Mesothelial cell of epicardium (in vitro differentiated cells): ENCODE data around the gene MAML2. TPM values are rescaled to one million over a fixed set of nuclear protein-coding genes. Genes with fewer than 3 reads are reported as not detected.

Experiments
- DNase-seq, 2 experiments: peaks; one replicate each; pipeline ENCODE4 v3.0.0; 2021; ENCODE audit warnings: low spot score in 2 of 2; ENCODE audit not compliant: unreplicated experiment in 2 of 2
- H3K27ac Mint-ChIP-seq: 2 replicates; pipeline ENCODE4 v1.8.0; 2021; ENCODE audit warnings: mixed read lengths
- H3K27me3 Mint-ChIP-seq: 2 replicates; pipeline ENCODE4 v1.8.0; 2021; ENCODE audit warnings: low read depth, mixed read lengths
- H3K36me3 Mint-ChIP-seq: 2 replicates; pipeline ENCODE4 v1.8.0; 2021; ENCODE audit warnings: mixed read lengths
- H3K4me1 Mint-ChIP-seq: 2 replicates; pipeline ENCODE4 v1.8.0; 2021; ENCODE audit warnings: mixed read lengths
- H3K4me3 Mint-ChIP-seq: 2 replicates; pipeline ENCODE4 v1.8.0; 2021; ENCODE audit warnings: mild to moderate bottlenecking, moderate library complexity, mixed read lengths
- H3K9me3 Mint-ChIP-seq: 2 replicates; pipeline ENCODE4 v1.8.0; 2021; ENCODE audit warnings: mixed read lengths
- total RNA-seq: library from RNA; stranded (reverse); gene quantifications from 3 replicates; pipeline ENCODE4 v1.2.1, GENCODE V29; 2021
- TF ChIP-seq, protein P1 (sequence below): fragments of 200-600 bp; sonication (generic); IDR thresholded peaks from one replicate; pipeline ENCODE4 v1.5.0; 2021; ENCODE audit warnings: antibody characterized with exemption; ENCODE audit not compliant: unreplicated experiment

Gene MAML2
- total RNA-seq, 1 donor from 2014 or later, result 38.3 TPM

DNA sequence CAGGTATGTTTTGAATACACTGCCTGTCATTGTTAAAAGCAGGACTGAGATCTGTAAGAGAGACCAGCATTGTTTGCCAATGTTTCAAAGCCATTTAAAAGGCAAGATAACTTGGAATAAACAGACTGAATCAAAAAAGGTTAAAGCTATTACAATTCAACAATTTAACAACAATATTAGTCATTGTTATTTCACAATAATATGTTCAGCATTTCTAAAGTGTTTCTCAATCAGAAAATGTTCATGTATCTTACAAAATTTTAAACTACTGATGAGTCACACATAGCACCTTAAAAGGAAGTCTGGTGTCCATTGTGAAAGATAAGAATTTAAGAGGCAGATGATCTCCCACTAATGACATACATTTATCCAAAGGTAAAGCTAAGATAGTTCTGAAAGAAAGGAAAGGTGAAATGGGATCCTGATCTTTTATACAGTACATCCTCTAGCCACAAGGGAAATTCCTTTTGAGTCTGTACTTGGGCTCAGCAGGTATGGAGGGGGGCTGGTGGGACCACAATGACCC is 79.7 kb downstream of the MAML2 start:
- H3K9me3 Mint-ChIP-seq, result no peaks in the 10 kb centered on the region
- H3K4me1 Mint-ChIP-seq, result peaks cover 62% of the 10 kb centered on the region
- H3K27me3 Mint-ChIP-seq, result no peaks in the 10 kb centered on the region
- peak overlapping the region; percentile 92 for H3K27ac Mint-ChIP-seq
- DNase-seq, result no peak
- no peak overlapping the region for H3K4me3 Mint-ChIP-seq
- peaks cover 3% of the 10 kb centered on the region for H3K36me3 Mint-ChIP-seq
- TF ChIP-seq, protein P1, sequence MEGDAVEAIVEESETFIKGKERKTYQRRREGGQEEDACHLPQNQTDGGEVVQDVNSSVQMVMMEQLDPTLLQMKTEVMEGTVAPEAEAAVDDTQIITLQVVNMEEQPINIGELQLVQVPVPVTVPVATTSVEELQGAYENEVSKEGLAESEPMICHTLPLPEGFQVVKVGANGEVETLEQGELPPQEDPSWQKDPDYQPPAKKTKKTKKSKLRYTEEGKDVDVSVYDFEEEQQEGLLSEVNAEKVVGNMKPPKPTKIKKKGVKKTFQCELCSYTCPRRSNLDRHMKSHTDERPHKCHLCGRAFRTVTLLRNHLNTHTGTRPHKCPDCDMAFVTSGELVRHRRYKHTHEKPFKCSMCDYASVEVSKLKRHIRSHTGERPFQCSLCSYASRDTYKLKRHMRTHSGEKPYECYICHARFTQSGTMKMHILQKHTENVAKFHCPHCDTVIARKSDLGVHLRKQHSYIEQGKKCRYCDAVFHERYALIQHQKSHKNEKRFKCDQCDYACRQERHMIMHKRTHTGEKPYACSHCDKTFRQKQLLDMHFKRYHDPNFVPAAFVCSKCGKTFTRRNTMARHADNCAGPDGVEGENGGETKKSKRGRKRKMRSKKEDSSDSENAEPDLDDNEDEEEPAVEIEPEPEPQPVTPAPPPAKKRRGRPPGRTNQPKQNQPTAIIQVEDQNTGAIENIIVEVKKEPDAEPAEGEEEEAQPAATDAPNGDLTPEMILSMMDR, result no peak

DNA sequence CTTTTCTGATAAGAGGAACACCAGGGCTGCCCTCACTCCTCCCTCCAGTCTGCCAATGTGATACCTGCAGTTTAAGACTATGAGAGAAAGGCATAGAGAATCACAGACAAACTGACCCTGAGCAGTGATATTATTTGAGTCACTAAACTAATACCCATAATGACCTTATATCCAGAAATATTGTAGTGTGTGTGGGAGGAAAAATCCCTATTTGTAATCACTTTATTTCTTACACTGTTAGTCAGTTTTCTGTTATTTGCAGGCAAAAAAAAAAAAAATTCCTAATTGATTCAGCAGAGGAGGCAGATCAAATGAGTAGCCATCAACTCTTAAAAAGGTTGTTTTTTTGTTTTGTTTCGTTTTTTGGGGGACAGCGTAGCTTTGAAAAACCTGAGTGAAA is 82.5 kb downstream of the MAML2 start:
- H3K27me3 Mint-ChIP-seq, result no peaks in the 10 kb centered on the region
- peaks cover 79% of the 10 kb centered on the region for H3K4me1 Mint-ChIP-seq
- no peaks in the 10 kb centered on the region for H3K36me3 Mint-ChIP-seq
- DNase-seq, result no peak
- H3K4me3 Mint-ChIP-seq, result no peak overlapping the region
- H3K9me3 Mint-ChIP-seq, result no peaks in the 10 kb centered on the region
- H3K27ac Mint-ChIP-seq, result peak overlapping the region; percentile 91
- TF ChIP-seq, protein P1, result no peak

DNA sequence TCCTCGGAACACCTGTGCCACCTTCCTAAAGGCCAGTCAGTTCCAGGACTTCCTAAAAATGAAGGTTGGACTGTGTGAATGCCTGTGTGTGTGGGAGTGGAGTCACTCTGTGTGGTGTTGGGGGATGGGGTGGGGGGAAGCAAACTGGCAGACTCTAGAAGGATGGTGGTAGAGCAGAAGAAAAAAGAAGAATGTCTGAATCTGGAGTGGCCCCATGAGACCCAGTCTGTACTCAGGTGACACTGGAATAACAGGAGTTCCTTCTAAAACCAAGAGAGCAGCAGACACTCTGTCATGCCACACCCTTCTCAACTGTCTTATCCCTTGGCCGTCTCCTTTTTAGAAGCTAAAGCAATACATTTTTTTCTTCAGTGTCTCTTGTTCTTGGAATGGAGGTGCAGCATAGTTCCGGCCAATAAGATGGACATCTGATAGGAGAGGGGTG is 82.9 kb downstream of the MAML2 start:
- no peaks in the 10 kb centered on the region for H3K27me3 Mint-ChIP-seq
- H3K36me3 Mint-ChIP-seq, result no peaks in the 10 kb centered on the region
- no peak overlapping the region for H3K4me3 Mint-ChIP-seq
- TF ChIP-seq, protein P1, result no peak
- peaks cover 79% of the 10 kb centered on the region for H3K4me1 Mint-ChIP-seq
- H3K27ac Mint-ChIP-seq, result peak overlapping the region; percentile 91
- no peaks in the 10 kb centered on the region for H3K9me3 Mint-ChIP-seq
- no peak for DNase-seq

DNA sequence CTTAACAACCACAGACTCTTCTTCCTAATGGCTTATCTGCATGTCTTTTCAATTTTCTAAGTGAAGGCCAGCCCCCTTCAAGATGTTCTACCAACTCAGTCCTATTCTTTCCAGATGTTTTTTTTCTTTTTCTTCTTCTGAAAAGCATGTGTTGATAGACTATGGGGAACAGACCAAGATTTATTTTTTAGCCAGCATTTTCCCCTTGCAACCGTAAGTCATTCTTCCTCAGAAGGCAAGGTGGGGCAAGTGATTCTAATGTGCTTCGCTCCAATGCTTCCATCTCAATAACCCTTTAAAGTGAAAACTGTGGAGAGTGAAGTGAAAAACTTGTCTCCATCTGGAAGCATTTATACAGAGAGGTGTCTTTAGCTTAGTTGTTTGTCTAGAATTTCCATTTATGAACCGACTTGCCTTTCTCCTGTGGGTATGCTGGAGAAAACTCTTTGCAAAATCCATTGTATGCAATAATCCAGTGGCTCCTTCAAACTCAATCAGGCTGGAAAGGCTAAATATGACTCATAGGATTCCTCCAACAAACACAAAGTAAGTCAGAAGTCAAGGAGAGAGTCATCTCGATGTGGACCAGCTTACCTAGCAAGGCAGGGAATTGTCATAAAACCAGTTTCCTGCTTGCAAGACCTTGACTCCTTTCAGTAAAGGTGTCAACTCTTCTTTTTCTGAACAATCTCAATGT is 83.7 kb downstream of the MAML2 start:
- peak overlapping the region; percentile 91 for H3K27ac Mint-ChIP-seq
- DNase-seq, result no peak
- peaks cover 77% of the 10 kb centered on the region for H3K4me1 Mint-ChIP-seq
- no peak overlapping the region for H3K4me3 Mint-ChIP-seq
- H3K27me3 Mint-ChIP-seq, result no peaks in the 10 kb centered on the region
- H3K36me3 Mint-ChIP-seq, result no peaks in the 10 kb centered on the region
- no peaks in the 10 kb centered on the region for H3K9me3 Mint-ChIP-seq
- TF ChIP-seq, protein P1, result no peak

DNA sequence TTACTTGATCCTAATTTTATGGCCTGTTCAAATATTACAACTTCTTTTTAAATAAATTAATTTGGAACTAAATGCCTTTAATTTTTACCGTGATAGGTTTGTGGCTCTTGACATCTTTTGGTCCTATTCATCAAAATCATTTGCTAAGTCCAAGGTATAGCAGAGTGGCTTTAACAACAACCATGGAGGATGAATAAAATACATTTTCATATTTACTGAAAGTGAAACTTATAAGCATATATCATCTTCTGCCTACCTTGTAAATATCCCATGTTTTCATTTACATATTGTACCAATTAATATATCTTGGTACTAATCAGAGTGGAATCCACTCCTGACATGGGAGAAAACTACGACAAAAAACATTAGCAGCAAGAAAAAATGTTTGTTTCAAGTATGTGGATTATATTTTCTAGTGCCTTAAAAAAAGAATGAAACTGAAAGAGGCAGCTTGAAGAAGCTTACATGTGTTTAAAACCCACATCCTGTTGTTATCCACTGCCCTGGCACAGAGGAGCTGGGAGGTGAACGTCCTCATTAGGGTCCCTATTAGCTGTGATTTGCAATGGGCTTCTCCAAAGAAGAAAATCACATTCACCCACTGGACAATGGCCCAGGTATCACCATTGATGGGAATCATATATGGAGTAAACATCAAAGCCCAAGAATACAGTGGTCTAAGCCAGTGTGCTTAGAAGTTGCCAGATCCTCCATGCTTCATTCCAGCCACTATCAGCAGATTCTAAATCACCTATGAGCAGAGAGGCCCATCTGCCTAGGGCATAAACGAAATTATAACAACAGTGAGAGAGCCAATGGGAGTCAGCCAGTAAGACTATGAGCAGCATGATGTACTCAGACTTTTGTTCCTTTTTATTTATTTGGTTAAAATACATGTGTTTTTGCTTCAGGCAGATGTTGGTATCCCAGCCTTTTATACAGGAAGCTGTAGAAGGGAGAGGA is 84.7 kb downstream of the MAML2 start:
- no peaks in the 10 kb centered on the region for H3K9me3 Mint-ChIP-seq
- DNase-seq, result no peak
- no peak overlapping the region for H3K4me3 Mint-ChIP-seq
- H3K27me3 Mint-ChIP-seq, result no peaks in the 10 kb centered on the region
- peaks cover 78% of the 10 kb centered on the region for H3K4me1 Mint-ChIP-seq
- peak overlapping the region; percentile 91 for H3K27ac Mint-ChIP-seq
- H3K36me3 Mint-ChIP-seq, result no peaks in the 10 kb centered on the region
- TF ChIP-seq, protein P1, result no peak
